IMR-90 (cell line): ENCODE results near the gene IRAK1BP1.

ENCODE experiments used
- POLR2A ChIP-seq: IDR thresholded peaks from 2 replicates; pipeline ENCODE4 v1.6.1; 2012; ENCODE audit warnings: mild to moderate bottlenecking, low read depth, low read length
- TF ChIP-seq, protein P1 (sequence below): fragments of 150-350 bp; IDR thresholded peaks from 2 replicates; pipeline ENCODE4 v1.6.1; 2017; ENCODE audit warnings: mild to moderate bottlenecking, antibody characterized with exemption, low read length, low read depth
- TF ChIP-seq, protein P2 (sequence below): conservative IDR thresholded peaks from 2 replicates; pipeline ENCODE4 v1.5.1; 2012; ENCODE audit warnings: mild to moderate bottlenecking, low read depth, low read length, improper control_type of control experiment

DNA sequence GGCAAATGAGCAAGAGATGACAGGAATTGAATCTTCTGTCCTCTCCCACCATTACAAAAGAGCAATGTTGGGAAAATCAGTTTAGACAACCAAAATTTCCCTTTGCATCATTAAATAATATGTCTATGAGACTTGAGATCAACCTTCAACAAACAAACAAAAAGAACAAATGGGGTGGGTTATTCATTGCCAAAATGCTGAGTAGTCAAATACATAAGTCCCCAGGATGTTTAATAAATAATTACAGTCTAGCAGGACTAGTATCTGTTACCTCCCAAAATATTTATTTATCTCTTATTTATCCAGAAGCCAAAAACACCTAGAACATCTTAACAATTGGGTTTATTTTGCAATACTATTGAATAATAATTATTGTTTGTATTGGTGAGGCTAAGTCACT, 16.2 kb upstream of the IRAK1BP1 start:
- TF ChIP-seq POLR2A, result no peak
- TF ChIP-seq, protein P1, sequence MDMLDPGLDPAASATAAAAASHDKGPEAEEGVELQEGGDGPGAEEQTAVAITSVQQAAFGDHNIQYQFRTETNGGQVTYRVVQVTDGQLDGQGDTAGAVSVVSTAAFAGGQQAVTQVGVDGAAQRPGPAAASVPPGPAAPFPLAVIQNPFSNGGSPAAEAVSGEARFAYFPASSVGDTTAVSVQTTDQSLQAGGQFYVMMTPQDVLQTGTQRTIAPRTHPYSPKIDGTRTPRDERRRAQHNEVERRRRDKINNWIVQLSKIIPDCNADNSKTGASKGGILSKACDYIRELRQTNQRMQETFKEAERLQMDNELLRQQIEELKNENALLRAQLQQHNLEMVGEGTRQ, result no peak
- TF ChIP-seq, protein P2, sequence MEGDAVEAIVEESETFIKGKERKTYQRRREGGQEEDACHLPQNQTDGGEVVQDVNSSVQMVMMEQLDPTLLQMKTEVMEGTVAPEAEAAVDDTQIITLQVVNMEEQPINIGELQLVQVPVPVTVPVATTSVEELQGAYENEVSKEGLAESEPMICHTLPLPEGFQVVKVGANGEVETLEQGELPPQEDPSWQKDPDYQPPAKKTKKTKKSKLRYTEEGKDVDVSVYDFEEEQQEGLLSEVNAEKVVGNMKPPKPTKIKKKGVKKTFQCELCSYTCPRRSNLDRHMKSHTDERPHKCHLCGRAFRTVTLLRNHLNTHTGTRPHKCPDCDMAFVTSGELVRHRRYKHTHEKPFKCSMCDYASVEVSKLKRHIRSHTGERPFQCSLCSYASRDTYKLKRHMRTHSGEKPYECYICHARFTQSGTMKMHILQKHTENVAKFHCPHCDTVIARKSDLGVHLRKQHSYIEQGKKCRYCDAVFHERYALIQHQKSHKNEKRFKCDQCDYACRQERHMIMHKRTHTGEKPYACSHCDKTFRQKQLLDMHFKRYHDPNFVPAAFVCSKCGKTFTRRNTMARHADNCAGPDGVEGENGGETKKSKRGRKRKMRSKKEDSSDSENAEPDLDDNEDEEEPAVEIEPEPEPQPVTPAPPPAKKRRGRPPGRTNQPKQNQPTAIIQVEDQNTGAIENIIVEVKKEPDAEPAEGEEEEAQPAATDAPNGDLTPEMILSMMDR, result no peak
